Smooth muscle cell (in vitro differentiated cells): Measurements from ENCODE around the gene USF1. TPM values are rescaled to one million over a fixed set of nuclear protein-coding genes. Genes with fewer than 3 reads are reported as not detected.
"Not testable (repeated sequence)": the region's sequence is repeated elsewhere in the genome, so short reads cannot be mapped to it uniquely, and the experiment has no call there.

Experiments used
- DNase-seq: peaks from one replicate; lab custom pipeline; 2025; ENCODE audit not compliant: unreplicated experiment; lab: John Stamatoyannopoulos, UW
- H2AFZ ChIP-seq: fragments of 200-600 bp; sonication (generic); 2 replicates; pipeline ENCODE4 v1.6.0; 2016; ENCODE audit warnings: antibody characterized with exemption, low read depth, mild to moderate bottlenecking
- H3F3A ChIP-seq: fragments of 200-600 bp; sonication (generic); 2 replicates; pipeline ENCODE4 v1.6.0; 2017; ENCODE audit warnings: antibody characterized with exemption, low read depth
- H3K27ac ChIP-seq: fragments of 200-600 bp; sonication (generic); 2 replicates; pipeline ENCODE4 v1.5.1; 2016; ENCODE audit warnings: low read depth, mild to moderate bottlenecking
- H3K27me3 ChIP-seq: fragments of 200-600 bp; sonication (generic); 2 replicates; pipeline ENCODE4 v1.6.1; 2016; ENCODE audit warnings: low read depth, mild to moderate bottlenecking
- H3K36me3 ChIP-seq: fragments of 200-600 bp; sonication (generic); 2 replicates; pipeline ENCODE4 v1.5.1; 2016; ENCODE audit warnings: low read depth
- H3K4me1 ChIP-seq: fragments of 200-600 bp; sonication (generic); 2 replicates; pipeline ENCODE4 v1.5.1; 2016; ENCODE audit warnings: low read depth
- H3K4me2 ChIP-seq: fragments of 200-600 bp; sonication (generic); 2 replicates; pipeline ENCODE4 v1.6.0; 2016; ENCODE audit warnings: mild to moderate bottlenecking
- H3K4me3 ChIP-seq: fragments of 200-600 bp; sonication (generic); 2 replicates; pipeline ENCODE4 v1.5.1; 2016; ENCODE audit warnings: mild to moderate bottlenecking
- H3K79me2 ChIP-seq: fragments of 200-600 bp; sonication (generic); 2 replicates; pipeline ENCODE4 v1.6.0; 2016; ENCODE audit warnings: low read depth, mild to moderate bottlenecking
- H3K9ac ChIP-seq: fragments of 200-600 bp; sonication (generic); 2 replicates; pipeline ENCODE4 v1.6.0; 2016; ENCODE audit warnings: low read depth
- H3K9me3 ChIP-seq: fragments of 200-600 bp; sonication (generic); replicated peaks from 2 replicates; pipeline ENCODE4 v1.5.1; 2016; ENCODE audit warnings: low read depth
- H4K20me1 ChIP-seq: fragments of 200-600 bp; sonication (generic); 2 replicates; pipeline ENCODE4 v1.6.0; 2016; ENCODE audit warnings: low read depth
- WGBS: methylation state at CpG from one replicate; pipeline ENCODE4 v1.1.7; 2016; ENCODE audit warnings: low lambda C conversion rate; 5-methylcytosine and 5-hydroxymethylcytosine counted together
- polyA plus RNA-seq: library from polyadenylated mRNA; unstranded; fragments of >200 nt; fragmentation: Nextera tagmentation; extraction: Ambion mirVana; gene quantifications from 2 replicates; pipeline ENCODE4 v1.2.1, GENCODE V29; 2016
- total RNA-seq: library from RNA; depleted of rRNA; stranded (reverse); fragments of >200 nt; gene quantifications from 2 replicates; pipeline ENCODE4 v1.2.3, GENCODE V29; 2014
- TF ChIP-seq, protein P1 (sequence below): fragments of 200-600 bp; sonication (generic); IDR thresholded peaks from 2 replicates; pipeline ENCODE4 v1.5.1; 2017; ENCODE audit warnings: borderline replicate concordance, mild to moderate bottlenecking, antibody characterized with exemption; ENCODE audit not compliant: insufficient read depth, poor library complexity, severe bottlenecking

USF1 gene
- total and polyA plus RNA-seq, 2 experiments from 2014 or later = 20.0 to 47.0 TPM

GRCh38 chr1:161068306-161069234 lies 22.8 kb upstream of the USF1 start:
- Histone ChIP-seq H3K4me2 (no peak overlapping the region), H3K79me2 (no peaks in the 10 kb centered on the region), H3K27me3 (peaks cover 5% of the 10 kb centered on the region), H3K27ac (no peak overlapping the region), H3K9ac (no peak overlapping the region), H3K36me3 (no peaks in the 10 kb centered on the region), H4K20me1 (no peaks in the 10 kb centered on the region), H3K4me1 (peaks cover 4% of the 10 kb centered on the region), H3F3A (no peaks in the 10 kb centered on the region), H3K4me3 (no peak overlapping the region), H2AFZ (no peak overlapping the region), H3K9me3 (no peaks in the 10 kb centered on the region)
- WGBS = 93% methylated on average over 10 of the region's 10 CpGs
- no peak for DNase-seq
- TF ChIP-seq, protein P1, sequence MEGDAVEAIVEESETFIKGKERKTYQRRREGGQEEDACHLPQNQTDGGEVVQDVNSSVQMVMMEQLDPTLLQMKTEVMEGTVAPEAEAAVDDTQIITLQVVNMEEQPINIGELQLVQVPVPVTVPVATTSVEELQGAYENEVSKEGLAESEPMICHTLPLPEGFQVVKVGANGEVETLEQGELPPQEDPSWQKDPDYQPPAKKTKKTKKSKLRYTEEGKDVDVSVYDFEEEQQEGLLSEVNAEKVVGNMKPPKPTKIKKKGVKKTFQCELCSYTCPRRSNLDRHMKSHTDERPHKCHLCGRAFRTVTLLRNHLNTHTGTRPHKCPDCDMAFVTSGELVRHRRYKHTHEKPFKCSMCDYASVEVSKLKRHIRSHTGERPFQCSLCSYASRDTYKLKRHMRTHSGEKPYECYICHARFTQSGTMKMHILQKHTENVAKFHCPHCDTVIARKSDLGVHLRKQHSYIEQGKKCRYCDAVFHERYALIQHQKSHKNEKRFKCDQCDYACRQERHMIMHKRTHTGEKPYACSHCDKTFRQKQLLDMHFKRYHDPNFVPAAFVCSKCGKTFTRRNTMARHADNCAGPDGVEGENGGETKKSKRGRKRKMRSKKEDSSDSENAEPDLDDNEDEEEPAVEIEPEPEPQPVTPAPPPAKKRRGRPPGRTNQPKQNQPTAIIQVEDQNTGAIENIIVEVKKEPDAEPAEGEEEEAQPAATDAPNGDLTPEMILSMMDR = no peak

DNA sequence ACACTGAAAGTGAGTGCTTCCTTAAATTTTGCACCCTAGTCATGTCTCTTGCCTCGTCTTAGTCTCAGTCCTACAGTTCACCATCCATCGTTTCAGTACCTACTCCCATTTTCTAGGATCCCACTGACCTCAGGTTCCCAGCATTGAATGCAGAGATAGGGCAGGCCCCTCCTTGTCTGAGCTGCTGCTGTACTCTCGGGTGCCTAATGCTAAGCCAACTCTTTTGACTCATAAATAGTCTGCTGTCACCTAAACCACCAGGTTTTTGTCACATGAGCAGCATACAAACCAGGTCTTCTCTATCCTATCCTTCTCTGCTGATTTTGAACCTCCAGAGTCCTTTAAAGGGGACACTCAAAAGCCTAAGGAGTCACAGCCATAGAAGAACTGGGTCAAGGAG lies 20.9 kb upstream of the USF1 start:
- H3K9ac ChIP-seq = no peak overlapping the region
- H3K4me1 ChIP-seq = peaks cover 4% of the 10 kb centered on the region
- no peaks in the 10 kb centered on the region for H3K36me3 ChIP-seq
- no peak overlapping the region for H3K4me3 ChIP-seq
- WGBS = 84% methylated on average over 3 of the region's 3 CpGs
- H3K4me2 ChIP-seq = no peak overlapping the region
- peaks cover 6% of the 10 kb centered on the region for H3K27me3 ChIP-seq
- H3F3A ChIP-seq = no peaks in the 10 kb centered on the region
- no peak for DNase-seq
- no peaks in the 10 kb centered on the region for H4K20me1 ChIP-seq
- no peak overlapping the region for H3K27ac ChIP-seq
- no peak overlapping the region for H2AFZ ChIP-seq
- H3K9me3 ChIP-seq = no peaks in the 10 kb centered on the region
- TF ChIP-seq, protein P1 = no peak
- no peaks in the 10 kb centered on the region for H3K79me2 ChIP-seq

DNA sequence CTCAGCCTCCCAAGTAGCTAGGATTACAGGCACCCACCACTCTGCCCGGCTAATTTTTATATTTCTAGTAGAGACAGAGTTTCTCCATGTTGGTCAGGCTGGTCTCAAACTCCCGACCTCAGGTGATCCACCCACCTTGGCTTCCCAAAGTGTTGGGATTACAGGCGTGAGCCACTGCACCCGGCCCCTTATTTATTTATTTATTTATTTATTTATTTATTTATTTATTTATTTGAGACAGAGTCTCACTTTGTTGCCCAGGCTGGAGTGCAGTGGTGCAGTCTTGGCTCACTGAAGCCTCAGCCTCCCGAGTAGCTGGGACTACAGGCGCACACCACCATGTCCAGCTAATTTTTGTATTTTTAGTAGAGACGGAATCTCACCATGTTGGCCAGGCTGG lies 19.9 kb upstream of the USF1 start:
- H3K36me3 ChIP-seq, H3F3A ChIP-seq, H3K4me1 ChIP-seq, H3K27me3 ChIP-seq, H4K20me1 ChIP-seq, DNase-seq, H3K79me2 ChIP-seq, H3K9me3 ChIP-seq, H2AFZ ChIP-seq, H3K27ac ChIP-seq, H3K9ac ChIP-seq, H3K4me2 ChIP-seq, H3K4me3 ChIP-seq: not testable (repeated sequence)
- WGBS = 96% methylated on average over 7 of the region's 7 CpGs

- not testable (repeated sequence) for H3K36me3 ChIP-seq, H3K9me3 ChIP-seq, H3K27me3 ChIP-seq, H3K4me3 ChIP-seq, H3F3A ChIP-seq, H3K27ac ChIP-seq, H4K20me1 ChIP-seq, H3K4me1 ChIP-seq, H3K9ac ChIP-seq, DNase-seq, H2AFZ ChIP-seq, H3K4me2 ChIP-seq, H3K79me2 ChIP-seq
- 60% methylated on average over 6 of the region's 6 CpGs for WGBS
Observed at GRCh38 chr1:161063936-161064335, 18.2 kb upstream of the USF1 start.
